Lung (tissue), 12 donors: Measurements from ENCODE around the gene SKOR1. TPM values are rescaled to one million over a fixed set of nuclear protein-coding genes. Genes with fewer than 3 reads are reported as not detected.

Experiments used
- ATAC-seq: fragments of 200-7000 bp; cut with Tn5 transposase; one replicate; pipeline ENCODE4 v1.9.1; 2020; ENCODE audit warnings: moderate number of reproducible peaks; ENCODE audit not compliant: insufficient read depth, low FRiP score
- DNase-seq, 3 donors: peaks; one replicate each; pipeline ENCODE4 v3.0.0-alpha.2; 2013 to 2017
- H3K27ac ChIP-seq, 2 donors: one replicate each; pipeline ENCODE4 v1.5.1; 2013; ENCODE audit warnings: mild to moderate bottlenecking in 2 of 2, moderate library complexity in 2 of 2, control low read depth in 1 of 2, inconsistent platforms in 1 of 2, low read depth in 1 of 2, low read length in 1 of 2
- H3K27me3 ChIP-seq, 3 donors: one replicate each; pipeline ENCODE4 v1.5.1; 2013; ENCODE audit warnings: low read length in 2 of 3; ENCODE audit not compliant: control insufficient read depth in 3 of 3, insufficient read depth in 3 of 3
- H3K36me3 ChIP-seq, 4 donors: one replicate each; pipeline ENCODE4 v1.5.1; 2013; ENCODE audit warnings: low read length in 4 of 4, mild to moderate bottlenecking in 1 of 4, moderate library complexity in 1 of 4; ENCODE audit not compliant: control insufficient read depth in 4 of 4, insufficient read depth in 4 of 4
- H3K4me1 ChIP-seq, 5 donors: one replicate each; pipeline ENCODE4 v1.5.1; 2013; ENCODE audit warnings: low read length in 5 of 5, mild to moderate bottlenecking in 2 of 5, moderate library complexity in 1 of 5; ENCODE audit not compliant: control insufficient read depth in 5 of 5, insufficient read depth in 5 of 5
- H3K4me3 ChIP-seq: one replicate; pipeline ENCODE4 v1.5.1; 2013; ENCODE audit warnings: mild to moderate bottlenecking, control low read depth, moderate library complexity
- H3K9ac ChIP-seq, 2 donors: one replicate each; pipeline ENCODE4 v1.5.1; 2013; ENCODE audit warnings: low read length in 2 of 2, control low read depth in 1 of 2; ENCODE audit not compliant: insufficient read depth in 1 of 2
- H3K9me3 ChIP-seq, 4 donors: one replicate each; pipeline ENCODE4 v1.5.1; 2013; ENCODE audit warnings: low read length in 3 of 4, mild to moderate bottlenecking in 1 of 4, moderate library complexity in 1 of 4; ENCODE audit not compliant: control insufficient read depth in 4 of 4, insufficient read depth in 3 of 4
- WGBS, 2 donors: extraction: QIAGEN DNeasy Blood & Tissue Kit; methylation state at CpG; one replicate each; pipeline ENCODE4 v1.1.7; 2013; 5-methylcytosine and 5-hydroxymethylcytosine counted together
- polyA plus RNA-seq, 2 donors: library from polyadenylated mRNA; stranded (reverse); fragments of 200-250 nt; gene quantifications; one replicate each; pipeline ENCODE4 v1.2.1, GENCODE V29; 2013
- total RNA-seq, 2 donors: library from RNA; depleted of rRNA in 1 of 2; stranded (reverse); fragments of >200 nt in 1 of 2; gene quantifications; one replicate each; pipeline ENCODE4 v1.2.1, GENCODE V29; 2014 to 2021
- TF ChIP-seq, protein P1 (sequence below): IDR thresholded peaks from 2 replicates; pipeline ENCODE4 v1.5.1; 2012; ENCODE audit warnings: mild to moderate bottlenecking; ENCODE audit errors: control extremely low read depth, extremely low read depth
- donor health status: control.
- donor health status: control.
- donor health status: Bipolar disorder and iron deficiency.
- donor health status: healthy.
- donor health status: DM: yes; HTN: yes; CAD: no.

Gene SKOR1
- total and polyA plus RNA-seq, 4 donors: 0.17 to 0.46 (median 0.31) TPM

DNA sequence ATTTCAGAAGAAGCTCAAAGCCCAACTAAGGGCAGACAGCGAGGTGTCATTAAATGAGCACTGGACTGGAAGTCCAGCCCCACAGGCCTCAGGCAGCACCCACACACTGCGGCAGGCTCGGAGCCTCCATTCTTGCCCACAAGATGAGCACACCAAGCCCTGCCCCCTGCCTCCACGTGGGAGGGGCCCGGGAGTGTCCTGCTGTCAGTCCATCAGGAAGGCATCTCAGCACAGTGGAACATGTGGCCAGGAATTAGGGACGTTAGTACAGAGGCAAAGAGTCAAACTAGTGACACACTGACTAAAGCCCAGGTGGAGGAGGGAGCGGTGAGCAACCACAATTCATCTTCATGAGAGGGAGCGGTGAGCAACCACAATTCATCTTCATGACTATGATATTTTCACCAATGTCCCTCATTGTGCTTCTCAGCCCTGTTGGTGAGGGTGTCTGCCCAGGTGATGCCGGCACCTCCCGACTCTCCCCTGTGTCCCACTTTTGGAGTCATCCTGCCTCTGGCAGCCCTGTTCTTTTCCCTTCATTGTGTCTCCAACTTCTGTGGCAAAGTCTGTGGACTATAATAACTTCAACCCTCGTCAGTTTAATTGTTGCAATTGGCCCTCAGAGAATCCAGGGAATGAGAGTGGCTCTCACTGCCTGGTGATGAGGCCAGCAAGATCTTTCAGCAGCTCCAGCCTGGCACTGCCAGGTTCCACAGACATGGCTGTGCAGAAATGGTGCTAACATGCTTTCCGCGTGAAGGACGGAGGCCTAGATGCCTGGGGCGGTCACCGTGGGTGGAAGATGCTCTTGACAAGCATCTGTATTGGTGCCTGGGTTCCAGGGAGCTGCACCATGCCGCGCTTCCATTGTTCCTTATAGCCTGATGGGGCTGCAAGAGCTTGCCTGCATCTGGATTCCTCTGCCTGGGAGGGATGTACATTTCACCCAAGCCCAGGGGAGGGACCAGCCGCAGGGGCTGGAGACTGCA, 23.1 kb upstream of the SKOR1 start:
- TF ChIP-seq, protein P1, sequence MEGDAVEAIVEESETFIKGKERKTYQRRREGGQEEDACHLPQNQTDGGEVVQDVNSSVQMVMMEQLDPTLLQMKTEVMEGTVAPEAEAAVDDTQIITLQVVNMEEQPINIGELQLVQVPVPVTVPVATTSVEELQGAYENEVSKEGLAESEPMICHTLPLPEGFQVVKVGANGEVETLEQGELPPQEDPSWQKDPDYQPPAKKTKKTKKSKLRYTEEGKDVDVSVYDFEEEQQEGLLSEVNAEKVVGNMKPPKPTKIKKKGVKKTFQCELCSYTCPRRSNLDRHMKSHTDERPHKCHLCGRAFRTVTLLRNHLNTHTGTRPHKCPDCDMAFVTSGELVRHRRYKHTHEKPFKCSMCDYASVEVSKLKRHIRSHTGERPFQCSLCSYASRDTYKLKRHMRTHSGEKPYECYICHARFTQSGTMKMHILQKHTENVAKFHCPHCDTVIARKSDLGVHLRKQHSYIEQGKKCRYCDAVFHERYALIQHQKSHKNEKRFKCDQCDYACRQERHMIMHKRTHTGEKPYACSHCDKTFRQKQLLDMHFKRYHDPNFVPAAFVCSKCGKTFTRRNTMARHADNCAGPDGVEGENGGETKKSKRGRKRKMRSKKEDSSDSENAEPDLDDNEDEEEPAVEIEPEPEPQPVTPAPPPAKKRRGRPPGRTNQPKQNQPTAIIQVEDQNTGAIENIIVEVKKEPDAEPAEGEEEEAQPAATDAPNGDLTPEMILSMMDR: no peak
- Histone ChIP-seq H3K9ac (no peak overlapping the region), H3K4me1 (peaks cover 0 to 3% (median 0%) of the 10 kb centered on the region in 5 donors), H3K36me3 (peaks cover 0 to 12% (median 1%) of the 10 kb centered on the region in 4 donors), H3K4me3 (no peak overlapping the region), H3K27me3 (no peaks in the 10 kb centered on the region), H3K27ac (no peak overlapping the region), H3K9me3 (no peaks in the 10 kb centered on the region)
- WGBS, 2 donors: 89 to 93% methylated on average over 19 of the region's 19 CpGs
- no peak for DNase-seq
- ATAC-seq: no peak

DNA sequence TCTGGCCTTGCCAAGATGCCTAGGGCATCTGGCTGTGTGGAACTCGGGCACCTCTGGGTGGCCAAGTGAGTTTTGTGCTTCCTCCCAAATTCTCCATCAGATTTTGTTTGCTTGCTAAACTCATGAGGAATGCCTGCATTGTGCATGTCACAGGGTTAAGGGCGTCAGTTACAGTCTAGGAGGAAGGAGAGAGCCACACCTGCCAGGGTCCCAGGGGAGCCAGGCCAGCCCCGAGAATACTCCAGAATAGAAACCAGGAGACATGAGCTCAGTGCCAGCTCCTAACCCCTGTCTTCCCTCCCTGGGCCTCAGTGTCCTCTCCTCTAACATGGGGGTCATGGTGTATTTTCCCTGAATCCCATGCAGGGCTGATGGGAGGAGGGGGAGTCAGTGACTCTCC, 22.0 kb upstream of the SKOR1 start:
- no peak for DNase-seq
- peaks cover 0 to 3% (median 0%) of the 10 kb centered on the region in 5 donors for H3K4me1 ChIP-seq
- H3K36me3 ChIP-seq: peaks cover 0 to 13% (median 1%) of the 10 kb centered on the region in 4 donors
- WGBS, 2 donors: 93 to 96% methylated on average over 3 of the region's 3 CpGs
- no peaks in the 10 kb centered on the region for H3K27me3 ChIP-seq
- no peaks in the 10 kb centered on the region for H3K9me3 ChIP-seq
- no peak overlapping the region for H3K27ac ChIP-seq
- H3K4me3 ChIP-seq: no peak overlapping the region
- no peak for ATAC-seq
- TF ChIP-seq, protein P1: no peak
- no peak overlapping the region for H3K9ac ChIP-seq

- H3K4me3 ChIP-seq: no peak overlapping the region
- no peaks in the 10 kb centered on the region for H3K27me3 ChIP-seq
- H3K9ac ChIP-seq: no peak overlapping the region
- peaks cover 0 to 13% (median 1%) of the 10 kb centered on the region in 4 donors for H3K36me3 ChIP-seq
- H3K27ac ChIP-seq: no peak overlapping the region
- ATAC-seq: no peak
- DNase-seq: no peak
- WGBS, 2 donors: 81 to 82% methylated on average over 27 of the region's 27 CpGs
- H3K4me1 ChIP-seq: peaks cover 0 to 3% (median 0%) of the 10 kb centered on the region in 5 donors
- no peaks in the 10 kb centered on the region for H3K9me3 ChIP-seq
- TF ChIP-seq, protein P1: no peak
These were observed 21.1 kb upstream of the SKOR1 start for GRCh38 chr15:67803996-67804843.
